ENCODE data around the gene CA10.

Gene CA10

DNA sequence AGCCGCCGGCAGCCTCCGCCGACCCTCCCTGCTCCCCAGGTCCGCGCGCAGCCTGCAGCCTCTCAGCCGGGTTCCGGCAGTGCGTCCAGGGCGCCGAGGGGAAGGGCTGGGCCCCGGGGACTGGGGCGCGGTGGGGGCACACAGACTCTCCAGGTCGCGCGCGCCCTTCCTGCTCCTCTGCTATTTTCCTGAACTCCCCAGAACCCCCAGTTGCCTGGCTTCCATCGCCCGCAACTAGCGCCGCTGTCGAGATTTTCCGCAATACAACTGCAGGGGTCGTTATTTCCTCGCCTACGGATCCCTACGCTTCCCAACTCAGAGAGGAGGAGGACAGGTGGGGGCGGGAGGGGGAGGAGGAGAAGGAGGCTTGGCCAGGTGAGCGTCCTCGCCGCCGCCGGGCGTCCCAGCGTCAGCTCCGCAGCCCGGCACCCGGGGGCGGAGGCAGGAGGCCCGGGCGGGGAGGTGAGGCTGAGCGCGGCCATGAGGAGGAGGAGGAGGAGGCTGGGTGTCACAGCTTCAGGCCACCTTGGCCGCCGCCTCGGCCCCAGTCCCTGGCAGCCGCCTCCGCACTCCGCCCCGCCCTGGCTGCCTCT lies at the start of gene CA10:
CA10 (minus strand) TSS at position 265 of the 593 bp plus-strand sequence.
- DNase-seq (ENCODE audit: low read depth): no peak

DNA sequence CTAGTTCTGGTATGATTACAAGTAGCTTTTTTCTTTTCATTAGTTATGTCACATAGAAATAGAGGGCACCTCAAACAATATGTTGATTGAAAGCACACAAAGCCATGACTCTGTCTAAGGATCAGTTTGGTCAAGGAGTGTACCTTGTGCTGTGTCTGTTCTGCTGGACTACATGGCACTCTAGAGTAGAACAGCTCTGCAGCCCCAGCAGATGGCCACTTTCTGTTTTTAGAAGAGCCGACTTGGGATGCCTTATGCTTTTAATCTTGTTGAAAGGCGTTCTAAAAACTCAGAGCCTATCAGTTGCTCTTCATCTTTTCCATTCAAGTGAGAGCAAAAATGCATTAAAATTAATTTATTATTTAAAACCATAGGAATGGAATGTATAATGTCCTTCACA lies 49.3 kb upstream of the CA10 start:
- no peak for DNase-seq (ENCODE audit: low read depth)

- no peak for DNase-seq (ENCODE audit: low read depth)
These were observed 44.1 kb upstream of the CA10 start for GRCh38 chr17:52202520-52203080.

DNA sequence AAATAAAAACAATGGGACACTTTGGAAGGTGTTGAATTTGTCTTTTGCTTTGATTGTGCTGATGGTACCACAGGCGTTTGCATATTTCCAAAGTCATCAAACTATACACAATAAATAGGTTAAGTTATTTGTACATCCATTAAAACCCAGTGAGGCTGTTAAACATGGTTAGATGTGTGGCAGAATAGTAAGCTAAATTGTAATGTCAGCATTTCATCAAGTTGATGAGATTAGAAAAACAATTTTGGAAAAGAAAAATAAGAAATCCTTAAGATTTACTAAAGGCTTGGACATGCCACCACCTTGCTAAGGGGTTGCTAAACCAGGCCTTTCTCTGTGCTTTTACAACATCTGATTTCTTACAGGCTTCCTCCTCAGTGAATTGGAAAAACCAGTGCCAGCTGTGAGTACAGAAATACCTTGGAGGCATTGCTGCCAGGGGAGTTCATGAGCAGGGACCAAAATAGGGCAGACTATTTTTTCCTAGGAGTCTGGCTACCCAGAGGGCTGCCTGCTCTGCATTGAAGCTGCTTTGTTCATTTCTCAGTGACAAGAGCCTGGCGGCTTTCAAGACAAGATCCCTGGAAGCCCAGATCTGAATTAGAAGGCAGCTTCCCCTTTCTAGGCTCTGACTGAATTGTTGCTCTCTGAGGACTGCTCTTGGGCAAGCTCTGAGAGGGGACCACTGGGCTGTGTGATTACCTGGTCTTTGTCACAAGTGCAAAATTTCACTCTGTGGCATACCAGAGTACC lies 43.4 kb upstream of the CA10 start:
- no peak for DNase-seq (ENCODE audit: low read depth)

- DNase-seq (ENCODE audit: low read depth): no peak
These were observed 33.0 kb upstream of the CA10 start for GRCh38 chr17:52191491-52191890.

- DNase-seq (ENCODE audit: low read depth): no peak
These were observed 23.3 kb upstream of the CA10 start for GRCh38 chr17:52181782-52182181.

DNA sequence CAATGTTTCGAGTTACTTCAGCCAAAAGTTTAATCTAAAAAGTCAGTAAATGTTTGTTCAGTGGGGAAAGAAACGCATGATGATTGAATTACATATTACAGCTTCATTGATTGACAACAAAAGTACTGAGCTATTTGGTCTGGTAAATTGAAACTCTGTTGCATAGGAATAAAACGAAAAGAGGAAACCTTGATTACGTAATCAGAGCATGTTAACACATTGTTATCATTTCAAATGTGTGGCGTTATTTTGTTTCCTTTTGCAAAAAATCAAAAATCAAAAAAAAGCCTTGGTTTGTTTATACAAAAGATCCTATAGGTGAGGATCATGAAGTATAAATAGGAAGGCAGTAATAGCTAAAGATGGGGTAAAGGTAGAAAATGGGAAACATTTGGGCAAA lies 19.5 kb upstream of the CA10 start:
- DNase-seq (ENCODE audit: low read depth): no peak

GRCh38 chr17:52170963-52171572 lies 12.6 kb upstream of the CA10 start:
- DNase-seq (ENCODE audit: low read depth): no peak

- DNase-seq (ENCODE audit: low read depth): no peak
These were observed 1.6 kb upstream of the CA10 start for GRCh38 chr17:52160136-52160567.

- DNase-seq (ENCODE audit: low read depth): no peak
These were observed 977 bp upstream of the CA10 start for GRCh38 chr17:52159246-52160135.

GRCh38 chr17:52157603-52158449 lies 688 bp downstream of the CA10 start:
- no peak for DNase-seq (ENCODE audit: low read depth)

GRCh38 chr17:52156576-52157570 lies 1.6 kb downstream of the CA10 start:
- no peak for DNase-seq (ENCODE audit: low read depth)

GRCh38 chr17:52155301-52155700 lies 3.2 kb downstream of the CA10 start:
- no peak for DNase-seq (ENCODE audit: low read depth)

DNA sequence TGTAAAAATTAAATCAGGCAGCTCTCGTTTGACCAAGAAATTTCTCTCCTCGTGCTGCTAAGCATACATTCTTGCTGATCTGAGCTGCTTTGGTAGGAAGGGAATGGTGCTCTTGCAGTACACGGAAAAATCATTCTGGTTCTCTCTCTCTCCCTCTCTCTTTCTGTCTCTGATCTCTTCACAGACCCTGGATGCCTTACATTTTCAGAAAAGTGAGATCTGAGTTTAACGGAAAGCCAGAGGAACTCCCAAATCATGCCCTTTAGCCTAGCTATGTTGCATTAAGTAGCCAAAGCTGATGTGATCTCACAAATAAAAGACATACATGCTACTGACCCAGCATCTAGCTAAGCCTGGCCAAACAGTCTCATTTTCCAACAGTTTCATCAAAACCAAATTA lies 4.0 kb downstream of the CA10 start:
- no peak for DNase-seq (ENCODE audit: low read depth)

GRCh38 chr17:52150935-52151334 lies 7.6 kb downstream of the CA10 start:
- no peak for DNase-seq (ENCODE audit: low read depth)

DNA sequence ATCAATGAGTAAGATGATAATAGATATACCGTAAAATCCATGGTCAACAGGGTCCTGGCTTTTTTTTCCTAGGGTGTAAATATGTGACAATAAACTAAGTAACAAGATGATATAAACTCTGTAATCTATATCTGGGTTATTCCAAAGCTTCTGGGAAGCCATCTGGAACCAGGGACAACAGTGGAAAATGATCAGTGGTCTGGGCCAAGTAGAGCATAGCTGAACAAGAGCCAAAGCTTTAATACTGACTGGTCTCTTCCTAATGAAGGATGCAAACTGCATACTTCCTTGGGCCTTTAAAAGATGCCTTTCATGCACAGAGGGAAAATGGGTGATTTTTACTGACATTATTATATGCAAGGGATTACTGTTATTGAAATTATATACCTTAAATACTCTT lies 8.9 kb downstream of the CA10 start:
- DNase-seq (ENCODE audit: low read depth): no peak

DNA sequence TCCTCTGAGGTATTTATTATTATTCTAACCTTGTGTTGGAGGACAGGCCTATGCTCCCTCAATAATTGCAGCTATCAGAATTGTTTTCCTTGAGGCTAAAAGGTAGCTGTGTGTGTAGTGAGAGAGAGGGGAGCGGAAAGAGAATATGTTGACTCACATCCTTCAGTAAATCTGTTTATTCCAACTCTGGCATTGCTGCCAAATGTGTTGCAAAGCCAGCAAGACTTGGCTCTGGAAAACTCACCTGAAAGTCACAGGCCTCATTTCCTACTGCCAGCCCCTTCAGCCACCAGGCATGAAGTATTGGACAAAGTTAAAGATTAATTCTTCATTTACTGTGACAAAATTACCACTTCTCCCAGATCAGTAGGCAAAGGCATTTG lies 9.6 kb downstream of the CA10 start:
- no peak for DNase-seq (ENCODE audit: low read depth)

DNA sequence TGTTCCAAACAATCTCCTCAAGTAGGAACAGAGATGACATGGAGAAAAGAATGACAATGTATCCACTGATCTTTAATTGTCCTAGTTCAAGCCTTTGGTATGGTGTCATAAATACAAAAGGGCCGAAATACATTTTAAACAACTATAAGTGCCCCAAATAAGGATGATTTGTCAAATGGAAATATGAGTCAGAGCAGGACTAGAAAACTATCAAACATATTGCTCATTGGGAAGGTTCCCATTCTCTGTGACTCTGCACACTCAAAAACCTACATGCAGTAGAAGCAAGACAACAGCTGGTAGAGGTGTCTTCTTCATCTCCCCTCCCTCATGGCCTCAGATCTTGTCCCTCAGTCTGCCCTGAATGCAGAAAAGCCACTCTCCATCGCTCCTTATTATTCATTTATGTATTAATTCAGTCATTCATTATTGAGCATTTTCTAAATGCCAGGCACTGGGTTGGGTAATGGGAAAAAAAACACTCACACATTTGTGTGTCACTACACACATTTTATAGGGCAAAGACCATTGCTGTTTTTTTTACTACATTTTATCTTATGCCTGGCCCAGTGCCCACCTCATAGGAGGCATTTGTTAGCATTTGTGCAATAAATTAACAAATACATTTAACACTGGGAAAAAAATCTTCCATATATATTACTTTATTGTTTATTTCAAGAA lies 10.1 kb downstream of the CA10 start:
- DNase-seq (ENCODE audit: low read depth): no peak

- DNase-seq (ENCODE audit: low read depth): no peak
These were observed 10.6 kb downstream of the CA10 start for GRCh38 chr17:52147872-52148271.

Data from GM04504 (cell line).